Measurements from ENCODE around the gene FN3K.
"Not testable (repeated sequence)": the region's sequence is repeated elsewhere in the genome, so short reads cannot be mapped to it uniquely, and the experiment has no call there.

FN3K gene

DNA sequence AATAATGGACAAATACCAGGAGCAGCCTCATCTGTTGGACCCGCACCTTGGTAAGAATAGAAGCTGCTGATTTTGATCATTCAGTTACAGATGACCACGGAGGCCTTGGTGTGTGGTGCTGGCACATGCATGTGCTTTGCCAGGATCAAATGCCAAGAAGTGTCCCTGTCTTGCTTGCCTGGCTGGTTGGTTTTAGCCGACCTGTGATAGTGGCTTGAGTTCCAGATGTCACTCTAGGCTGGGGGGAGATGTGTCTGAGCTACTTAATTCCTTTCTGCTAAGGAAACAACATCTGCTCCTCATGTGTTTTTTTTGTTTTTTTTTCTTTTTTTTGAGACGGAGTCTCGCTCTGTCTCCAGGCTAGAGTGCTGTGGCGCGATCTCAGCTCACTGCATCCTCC, 20.8 kb downstream of the FN3K start:
- Mint-ChIP-seq H3K27me3 (ENCODE audit: low read depth, poor library complexity) (peaks cover 4% of the 10 kb centered on the region), H3K9me3 (no peaks in the 10 kb centered on the region), H3K36me3 (ENCODE audit: low read depth) (peaks cover 25% of the 10 kb centered on the region), H3K27ac (no peak overlapping the region), H3K4me3 (no peak overlapping the region), H3K4me1 (peaks cover 55% of the 10 kb centered on the region)
- no peak for DNase-seq
- no peak for TF ChIP-seq CTCF (IDR thresholded peaks at IDR 0.05)

DNA sequence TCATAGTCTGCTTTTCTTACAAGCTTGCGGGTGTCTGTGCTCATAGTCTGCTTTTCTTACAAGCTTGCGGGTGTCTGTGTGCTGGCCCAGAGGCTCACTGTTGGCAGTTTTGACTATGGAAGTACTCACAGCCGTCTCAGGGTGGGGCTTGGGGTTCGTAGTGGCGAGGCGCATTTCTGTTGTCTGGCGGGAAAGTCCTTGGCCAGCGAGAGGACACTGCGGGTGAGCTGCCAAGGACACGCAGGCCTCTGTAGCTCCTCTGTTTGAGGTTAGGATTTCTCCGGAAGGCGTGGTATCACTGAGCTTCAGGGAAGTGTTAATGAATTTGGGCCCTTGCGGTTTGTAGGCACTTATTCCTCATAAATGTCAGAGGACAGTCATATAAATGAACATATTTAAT, 30.0 kb downstream of the FN3K start:
- H3K27ac Mint-ChIP-seq: peak overlapping the region; percentile 69
- no peak overlapping the region for H3K4me3 Mint-ChIP-seq
- DNase-seq: no peak
- H3K4me1 Mint-ChIP-seq: peaks cover 18% of the 10 kb centered on the region
- TF ChIP-seq CTCF (IDR thresholded peaks at IDR 0.05): no peak
- H3K9me3 Mint-ChIP-seq: peaks cover 7% of the 10 kb centered on the region
- H3K36me3 Mint-ChIP-seq (ENCODE audit: low read depth): peaks cover 76% of the 10 kb centered on the region
- no peaks in the 10 kb centered on the region for H3K27me3 Mint-ChIP-seq (ENCODE audit: low read depth, poor library complexity)

DNA sequence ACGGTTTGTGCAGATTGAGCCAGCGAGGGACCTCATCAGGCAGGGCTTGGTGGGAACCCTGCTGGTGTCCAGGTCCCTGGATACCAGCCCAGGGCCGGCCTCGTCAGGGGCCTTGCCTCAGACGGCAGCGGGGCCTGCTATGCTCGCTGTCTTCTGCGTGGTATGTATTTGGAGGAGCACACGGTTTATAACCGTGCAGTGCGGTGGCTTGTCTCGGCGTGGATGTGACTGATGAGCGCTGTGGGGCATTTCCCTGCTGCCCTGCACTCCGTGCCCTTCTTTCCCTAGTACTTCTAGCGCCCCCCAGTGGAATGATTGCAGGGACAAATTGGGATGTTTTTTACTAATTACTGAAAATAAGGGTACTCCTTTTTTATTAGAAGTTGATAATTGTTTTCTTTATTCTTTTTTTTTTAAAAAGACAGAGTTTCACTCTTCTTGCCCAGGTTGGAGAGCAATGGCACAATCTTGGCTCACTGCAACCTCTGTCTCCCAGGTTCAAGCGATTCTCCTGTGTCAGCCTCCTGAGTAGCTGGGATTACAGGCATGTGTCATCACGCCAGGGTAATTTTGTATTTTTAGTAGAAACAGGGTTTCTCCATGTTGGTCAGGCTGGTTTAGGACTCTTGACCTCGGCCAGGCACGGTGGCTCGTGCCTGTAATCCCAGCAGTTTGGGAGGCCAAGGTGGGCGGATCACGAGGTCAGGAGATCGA, 31.8 kb downstream of the FN3K start:
- DNase-seq: peak; percentile 54

GRCh38 chr17:82769041-82769440, 33.6 kb downstream of the FN3K start:
- no peak overlapping the region for H3K27ac Mint-ChIP-seq
- H3K4me3 Mint-ChIP-seq: no peak overlapping the region
- no peak for DNase-seq
- peaks cover 7% of the 10 kb centered on the region for H3K9me3 Mint-ChIP-seq
- no peak for TF ChIP-seq CTCF (IDR thresholded peaks at IDR 0.05)
- no peaks in the 10 kb centered on the region for H3K27me3 Mint-ChIP-seq (ENCODE audit: low read depth, poor library complexity)
- H3K36me3 Mint-ChIP-seq (ENCODE audit: low read depth): peaks cover 78% of the 10 kb centered on the region
- H3K4me1 Mint-ChIP-seq: peaks cover 3% of the 10 kb centered on the region

More for the DNA sequence above, 31.8 kb downstream of the FN3K start:
- Mint-ChIP-seq H3K4me1 (peaks cover 15% of the 10 kb centered on the region), H3K27ac (no peak overlapping the region), H3K9me3 (peaks cover 7% of the 10 kb centered on the region), H3K27me3 (ENCODE audit: low read depth, poor library complexity) (no peaks in the 10 kb centered on the region), H3K4me3 (no peak overlapping the region), H3K36me3 (ENCODE audit: low read depth) (peaks cover 75% of the 10 kb centered on the region)
- peak; percentile 52 for TF ChIP-seq CTCF (IDR thresholded peaks at IDR 0.05)

GRCh38 chr17:82772026-82772425, 36.6 kb downstream of the FN3K start:
- Mint-ChIP-seq H3K9me3 (peaks cover 8% of the 10 kb centered on the region), H3K27me3 (ENCODE audit: low read depth, poor library complexity) (no peaks in the 10 kb centered on the region), H3K4me3 (no peak overlapping the region), H3K36me3 (ENCODE audit: low read depth) (peaks cover 89% of the 10 kb centered on the region), H3K27ac (no peak overlapping the region), H3K4me1 (peaks cover 2% of the 10 kb centered on the region)
- no peak for TF ChIP-seq CTCF (IDR thresholded peaks at IDR 0.05)
- no peak for DNase-seq

GRCh38 chr17:82774456-82774855, 39.0 kb downstream of the FN3K start:
- not testable (repeated sequence) for H3K4me1 Mint-ChIP-seq; H3K9me3 Mint-ChIP-seq; H3K4me3 Mint-ChIP-seq; H3K27me3 Mint-ChIP-seq (ENCODE audit: low read depth, poor library complexity); H3K27ac Mint-ChIP-seq; DNase-seq
- peaks cover 76% of the 10 kb centered on the region for H3K36me3 Mint-ChIP-seq (ENCODE audit: low read depth)
